Liver (tissue), 1 donor: ENCODE data around the gene HECTD1.
A peak's percentile ranks its signal among the peaks of the same experiment; 100 is the strongest.

Experiments
- MAX ChIP-seq: IDR thresholded peaks from 2 replicates; pipeline ENCODE4 v1.6.1; 2016; ENCODE audit warnings: antibody characterized with exemption
- YY1 ChIP-seq: IDR thresholded peaks from 2 replicates; pipeline ENCODE4 v1.6.1; 2016; ENCODE audit warnings: antibody characterized with exemption, mild to moderate bottlenecking

DNA sequence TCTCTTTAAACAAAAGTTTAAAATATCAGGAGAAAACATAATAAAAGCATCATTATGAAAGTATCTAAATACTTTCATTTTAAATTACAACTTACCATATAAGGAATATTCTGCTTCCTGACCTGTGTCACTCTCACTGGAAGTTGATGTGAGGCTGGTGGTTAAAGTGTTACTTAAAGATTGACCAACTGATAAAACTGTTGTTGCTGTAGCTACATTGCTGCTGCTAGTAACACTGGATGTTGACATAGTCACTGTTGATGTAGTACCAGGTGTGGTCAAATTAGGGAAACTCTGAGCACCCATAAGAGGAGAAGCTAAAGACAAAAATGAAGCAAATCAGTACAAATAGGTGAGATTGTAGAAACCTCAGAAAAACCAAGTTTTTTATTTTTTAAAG is 79.9 kb downstream of the HECTD1 start:
- no peak for TF ChIP-seq MAX
- peak; percentile 19 for TF ChIP-seq YY1
